ENCODE measurements around the gene LMF1. TPM values are rescaled to one million over a fixed set of nuclear protein-coding genes. Genes with fewer than 3 reads are reported as not detected.
A peak's percentile ranks its signal among the peaks of the same experiment; 100 is the strongest.

LMF1 gene
- total RNA-seq, 6 experiments from 2014 or later, result 10.9 to 20.0 (median 13.8) TPM

DNA sequence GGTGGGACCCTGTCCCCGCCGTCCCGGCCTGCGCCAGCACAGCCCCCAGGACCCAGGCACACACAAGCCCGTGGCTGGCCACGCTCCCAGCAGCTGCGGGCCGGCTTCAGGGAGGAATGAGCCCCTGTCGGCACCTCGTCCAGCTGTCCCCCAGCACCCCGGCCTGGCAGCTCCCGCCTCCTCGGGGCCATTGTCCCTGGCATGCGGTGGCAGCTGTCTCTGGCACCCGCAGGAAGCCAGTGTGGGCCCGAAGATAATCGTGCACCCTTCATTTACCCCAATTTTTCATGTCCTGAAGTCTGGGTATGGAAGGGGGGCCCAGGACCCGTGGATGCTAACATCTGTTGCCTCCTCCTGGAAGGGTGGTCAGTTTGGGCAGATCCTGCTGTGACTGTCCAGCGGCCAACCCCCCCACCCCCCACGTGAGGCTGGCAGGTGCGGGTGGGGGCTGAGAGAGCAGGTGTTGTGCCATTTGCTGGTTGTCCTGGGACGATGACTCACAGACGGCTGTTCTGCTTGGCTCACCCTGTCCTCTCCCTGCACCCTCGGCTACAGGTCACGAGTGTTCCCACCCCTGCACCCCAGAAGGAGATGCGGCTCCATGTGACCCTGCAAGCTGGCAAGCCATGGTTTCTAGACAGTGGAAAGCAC is 4.0 kb upstream of the LMF1 start:
- intact Hi-C loops (cut with DNase I), result no loop called here
- TF ChIP-seq, protein P1, sequence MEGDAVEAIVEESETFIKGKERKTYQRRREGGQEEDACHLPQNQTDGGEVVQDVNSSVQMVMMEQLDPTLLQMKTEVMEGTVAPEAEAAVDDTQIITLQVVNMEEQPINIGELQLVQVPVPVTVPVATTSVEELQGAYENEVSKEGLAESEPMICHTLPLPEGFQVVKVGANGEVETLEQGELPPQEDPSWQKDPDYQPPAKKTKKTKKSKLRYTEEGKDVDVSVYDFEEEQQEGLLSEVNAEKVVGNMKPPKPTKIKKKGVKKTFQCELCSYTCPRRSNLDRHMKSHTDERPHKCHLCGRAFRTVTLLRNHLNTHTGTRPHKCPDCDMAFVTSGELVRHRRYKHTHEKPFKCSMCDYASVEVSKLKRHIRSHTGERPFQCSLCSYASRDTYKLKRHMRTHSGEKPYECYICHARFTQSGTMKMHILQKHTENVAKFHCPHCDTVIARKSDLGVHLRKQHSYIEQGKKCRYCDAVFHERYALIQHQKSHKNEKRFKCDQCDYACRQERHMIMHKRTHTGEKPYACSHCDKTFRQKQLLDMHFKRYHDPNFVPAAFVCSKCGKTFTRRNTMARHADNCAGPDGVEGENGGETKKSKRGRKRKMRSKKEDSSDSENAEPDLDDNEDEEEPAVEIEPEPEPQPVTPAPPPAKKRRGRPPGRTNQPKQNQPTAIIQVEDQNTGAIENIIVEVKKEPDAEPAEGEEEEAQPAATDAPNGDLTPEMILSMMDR (IDR thresholded peaks at IDR 0.05), result no peak
- no peak for TF ChIP-seq POLR2A (IDR thresholded peaks at IDR 0.05)
- Histone ChIP-seq H3K27me3 (no peaks in the 10 kb centered on the region), H3K4me1 (peaks cover 0 to 8% (median 2%) of the 10 kb centered on the region in 4 donors), H3K9me3 (no peaks in the 10 kb centered on the region), H3K4me3 (no peak overlapping the region), H3K27ac (no peak overlapping the region), H3K36me3 (no peaks in the 10 kb centered on the region)
- ATAC-seq (no peak), DNase-seq (peak in 2 of 3 donors; percentile 23 to 47)
- WGBS (ENCODE audit: insufficient coverage, low coverage, low lambda C conversion rate, missing lambda C conversion rate), result 79% methylated on average over 5 of the region's 26 CpGs

DNA sequence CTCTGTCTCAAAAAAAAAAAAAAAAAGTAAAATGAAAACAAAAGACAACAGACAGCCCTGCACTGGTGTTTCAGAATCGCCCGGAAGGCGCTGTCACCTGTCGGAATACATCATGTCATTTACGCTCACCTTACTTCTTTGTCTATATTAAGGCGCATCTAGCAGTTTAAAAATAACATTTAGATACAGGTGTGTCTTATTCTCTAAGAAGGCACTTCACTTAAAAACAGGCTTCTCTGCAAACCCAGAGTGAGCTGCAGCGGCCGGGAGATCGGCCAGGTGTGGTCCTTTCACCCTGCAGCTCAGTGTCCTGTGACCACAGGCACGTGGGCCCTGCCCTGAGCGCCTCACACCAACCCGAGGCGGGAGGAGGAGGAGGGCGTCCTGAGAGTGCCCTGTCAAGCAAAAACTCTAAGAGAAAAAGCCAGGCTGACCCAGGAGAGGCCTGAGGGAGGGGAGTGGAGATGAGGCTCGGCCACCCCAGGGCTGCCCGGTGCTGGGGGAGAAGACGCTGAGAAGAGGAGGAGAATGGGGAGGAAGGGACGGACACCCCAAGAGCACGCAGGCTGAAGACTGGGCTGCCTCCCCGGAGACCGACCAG is 3.3 kb upstream of the LMF1 start:
- no peak overlapping the region for H3K4me3 ChIP-seq
- DNase-seq (peak in 1 of 3 donors; percentile 44), ATAC-seq (no peak)
- H3K9me3 ChIP-seq, result no peaks in the 10 kb centered on the region
- peaks cover 0 to 13% (median 3%) of the 10 kb centered on the region in 4 donors for H3K4me1 ChIP-seq
- H3K36me3 ChIP-seq, result no peaks in the 10 kb centered on the region
- H3K27me3 ChIP-seq, result no peaks in the 10 kb centered on the region
- no peak overlapping the region for H3K27ac ChIP-seq
- intact Hi-C loops (cut with DNase I), result no loop called here
- TF ChIP-seq, protein P1 (IDR thresholded peaks at IDR 0.05), result no peak
- TF ChIP-seq POLR2A (IDR thresholded peaks at IDR 0.05), result no peak
- 69% methylated on average over 13 of the region's 21 CpGs for WGBS (ENCODE audit: insufficient coverage, low coverage, low lambda C conversion rate, missing lambda C conversion rate)

DNA sequence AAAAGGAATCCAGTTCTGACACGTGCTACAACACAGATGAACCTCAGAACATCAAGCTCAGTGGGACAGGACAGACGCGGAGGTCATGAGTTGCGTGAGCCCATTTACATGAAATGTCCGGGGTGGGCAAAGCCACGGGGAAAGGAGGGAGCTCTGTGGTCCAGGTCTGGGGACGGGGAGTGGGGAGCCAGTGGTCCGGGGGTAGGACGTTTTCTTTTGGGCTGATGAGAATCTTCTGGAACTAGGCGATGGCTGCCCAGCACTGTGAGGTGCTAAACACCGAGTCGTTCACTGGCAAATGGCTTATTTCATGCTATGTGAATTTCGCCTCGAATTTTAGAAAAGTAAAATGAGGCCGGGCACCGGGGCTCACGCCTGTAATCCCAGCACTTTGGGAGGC is 2.6 kb upstream of the LMF1 start:
- no peak for ATAC-seq
- H3K9me3 ChIP-seq, result no peaks in the 10 kb centered on the region
- H3K4me1 ChIP-seq, result peaks cover 0 to 13% (median 3%) of the 10 kb centered on the region in 4 donors
- intact Hi-C loops (cut with DNase I), result no loop called here
- no peak for DNase-seq
- TF ChIP-seq, protein P1 (IDR thresholded peaks at IDR 0.05), result no peak
- TF ChIP-seq POLR2A (IDR thresholded peaks at IDR 0.05), result no peak
- WGBS (ENCODE audit: insufficient coverage, low coverage, low lambda C conversion rate, missing lambda C conversion rate), result 88% methylated on average over 14 of the region's 17 CpGs
- H3K27me3 ChIP-seq, result no peaks in the 10 kb centered on the region
- H3K27ac ChIP-seq, result no peak overlapping the region
- no peak overlapping the region for H3K4me3 ChIP-seq
- no peaks in the 10 kb centered on the region for H3K36me3 ChIP-seq

DNA sequence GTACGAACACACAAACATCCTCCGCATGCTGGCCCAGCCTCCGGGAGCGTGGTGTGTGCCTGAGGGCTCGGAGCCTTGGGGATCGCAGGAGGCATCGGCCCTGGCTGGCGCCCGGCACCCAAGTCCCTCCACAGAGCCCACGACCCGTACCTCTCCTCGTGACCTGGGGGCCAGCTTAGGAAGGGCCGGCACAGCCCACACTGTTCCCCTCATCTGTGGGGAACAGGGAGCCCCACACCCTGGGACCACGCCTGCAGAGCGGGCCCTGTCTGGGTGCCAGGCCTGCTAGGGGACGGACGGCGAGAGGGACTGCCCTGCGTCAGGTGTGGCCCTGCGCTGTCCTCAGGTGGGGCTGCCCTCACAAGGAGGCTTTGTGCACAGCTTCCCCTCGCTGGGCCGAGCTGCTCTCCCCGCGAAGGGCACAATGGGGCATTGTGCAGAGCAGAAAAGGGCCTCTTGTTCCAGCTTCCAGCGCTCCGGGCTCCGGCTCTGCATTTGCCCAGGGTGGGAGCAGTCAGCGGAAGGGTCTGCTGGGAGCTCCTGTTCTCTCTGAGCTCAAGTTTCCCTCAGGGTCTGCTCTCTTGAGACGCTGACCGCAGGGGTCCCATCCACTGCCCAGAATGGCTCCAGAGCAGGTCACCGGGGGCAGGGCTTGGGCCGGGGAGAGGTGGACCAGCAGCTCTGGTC is 1.7 kb upstream of the LMF1 start:
- no peak overlapping the region for H3K4me3 ChIP-seq
- TF ChIP-seq, protein P1 (IDR thresholded peaks at IDR 0.05), result no peak
- TF ChIP-seq POLR2A (IDR thresholded peaks at IDR 0.05), result no peak
- ATAC-seq (no peak), DNase-seq (peak in 1 of 3 donors; percentile 25)
- H3K9me3 ChIP-seq, result no peaks in the 10 kb centered on the region
- 100% methylated on average over 2 of the region's 32 CpGs for WGBS (ENCODE audit: insufficient coverage, low coverage, low lambda C conversion rate, missing lambda C conversion rate)
- H3K27ac ChIP-seq, result no peak overlapping the region
- H3K36me3 ChIP-seq, result no peaks in the 10 kb centered on the region
- H3K4me1 ChIP-seq, result peaks cover 0 to 13% (median 3%) of the 10 kb centered on the region in 4 donors
- intact Hi-C loops (cut with DNase I), result no loop called here
- H3K27me3 ChIP-seq, result no peaks in the 10 kb centered on the region
